Left ventricle myocardium superior (tissue), 1 donor: ENCODE results near the gene NAP1L4. TPM values are rescaled to one million over a fixed set of nuclear protein-coding genes. Genes with fewer than 3 reads are reported as not detected.

ENCODE experiments used
- ATAC-seq: fragments of 200-7000 bp; cut with Tn5 transposase; one replicate; pipeline ENCODE4 v1.9.1; 2020; ENCODE audit warnings: mild to moderate bottlenecking, moderate library complexity
- DNase-seq: peaks from one replicate; pipeline ENCODE4 v3.0.0-alpha.2; 2020
- intact Hi-C: fragments of 100-400 bp; cut with micrococcal nuclease; formaldehyde crosslinking; loops from one replicate; pipeline ENCODE4 v1.11.0; 2022
- total RNA-seq: library from RNA; stranded (reverse); fragmentation: NEBNext Ultra II Directional; extraction: Animal tissue kit (Norgen Biotek cat#: 25700); gene quantifications from one replicate; pipeline ENCODE4 v1.2.1, GENCODE V29; 2021
- donor health status: DM: no; HTN: yes; CAD: no; lungs with severe emphysema.

NAP1L4 gene
- total RNA-seq, 1 donor from 2014 or later: 173 TPM

- peak; percentile 93 for ATAC-seq
- intact Hi-C loops: no loop called here
- peak; percentile 96 for DNase-seq
Observed at GRCh38 chr11:2901854-2902783, 90.0 kb downstream of the NAP1L4 start.

DNA sequence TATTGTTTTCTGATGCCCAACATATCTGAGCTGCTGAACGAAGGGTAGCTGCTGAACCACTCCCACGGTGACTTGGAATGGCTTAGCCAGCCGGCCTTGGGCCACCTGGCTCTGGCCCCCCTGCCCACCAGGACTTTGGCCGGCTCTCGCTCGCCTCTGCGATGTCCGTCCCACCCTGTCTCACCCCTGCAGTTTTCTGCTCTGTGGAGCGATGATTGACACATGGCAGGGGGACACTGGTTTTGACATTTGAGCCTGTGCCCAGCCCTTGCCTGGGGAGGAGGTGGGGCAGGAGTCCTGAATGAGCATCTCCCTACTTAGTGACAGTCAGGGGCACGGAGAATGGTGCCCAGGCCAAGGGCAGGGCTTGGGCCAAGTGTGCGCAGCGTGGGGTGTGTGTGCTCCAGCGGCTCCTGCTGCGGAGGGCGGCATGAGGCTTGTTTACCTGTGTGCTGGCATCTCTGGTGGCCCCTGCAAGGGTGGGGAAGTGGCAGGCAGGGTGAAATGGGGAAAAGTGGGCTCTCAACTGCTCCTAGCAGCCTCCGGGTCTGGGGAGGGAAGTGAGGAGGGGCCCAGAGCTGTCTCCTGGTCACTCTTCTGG lies 90.8 kb downstream of the NAP1L4 start:
- intact Hi-C loops: no loop called here
- ATAC-seq (peak; percentile 4), DNase-seq (no peak)

- intact Hi-C loops: no loop called here
- DNase-seq: peak; percentile 62
- ATAC-seq: no peak
Observed at GRCh38 chr11:2899080-2899783, 92.9 kb downstream of the NAP1L4 start.

DNA sequence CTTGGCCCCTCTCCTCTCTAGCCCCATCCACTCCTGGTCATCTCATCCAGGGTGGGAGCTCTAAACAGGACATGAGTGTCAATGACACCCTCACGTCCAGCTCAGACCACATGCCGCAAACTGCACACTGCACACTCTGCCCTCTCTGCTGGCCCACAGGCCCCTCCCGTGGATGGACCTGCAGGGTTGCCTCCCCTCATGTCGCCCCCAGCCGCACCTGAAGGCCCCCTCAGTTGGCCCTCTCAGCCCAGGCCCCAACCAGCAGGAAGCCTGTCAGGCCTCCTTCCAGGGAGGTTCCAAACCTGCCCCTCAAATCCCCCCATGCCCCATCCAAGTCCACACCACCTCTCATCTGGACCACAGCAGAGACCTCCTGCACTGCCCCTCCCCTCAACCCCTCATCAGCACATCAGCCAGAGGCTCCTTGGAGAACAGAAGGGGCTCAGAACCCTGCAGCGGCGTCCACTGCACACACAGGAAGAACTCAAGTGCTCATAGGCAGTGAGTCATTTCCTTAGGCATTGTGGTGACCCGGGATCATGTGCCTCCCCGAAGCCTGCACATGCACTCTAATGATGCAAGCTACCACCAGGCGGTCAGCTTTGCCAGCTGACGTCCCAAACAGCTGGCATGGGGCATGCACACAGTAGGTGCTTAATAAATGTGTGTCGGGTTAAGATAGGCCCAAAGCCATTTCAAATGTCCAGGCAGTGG lies 93.6 kb downstream of the NAP1L4 start:
- intact Hi-C loops: no loop called here
- DNase-seq (peak; percentile 64), ATAC-seq (peak; percentile 21)

DNA sequence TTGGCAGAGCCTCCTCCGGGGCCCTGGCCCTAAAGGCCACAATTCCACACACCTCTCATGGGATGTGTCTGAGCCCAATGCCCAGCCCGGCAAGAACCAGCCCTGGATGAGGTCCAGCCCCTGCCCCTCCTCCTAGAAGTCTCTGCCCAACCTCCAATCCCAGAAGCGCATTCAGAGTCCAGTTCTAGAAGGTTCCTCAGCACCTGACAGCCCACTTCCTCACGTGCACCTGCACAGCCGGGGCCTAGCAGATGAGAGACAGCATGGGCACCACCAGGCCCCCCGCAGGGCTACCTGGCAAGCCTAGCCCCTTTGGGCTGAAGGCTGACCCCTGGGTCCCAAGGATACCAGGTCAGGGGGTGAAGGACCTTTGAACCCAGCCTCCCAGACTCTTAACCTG lies 95.1 kb downstream of the NAP1L4 start:
- no peak for ATAC-seq
- DNase-seq: no peak
- intact Hi-C loops: no loop called here

DNA sequence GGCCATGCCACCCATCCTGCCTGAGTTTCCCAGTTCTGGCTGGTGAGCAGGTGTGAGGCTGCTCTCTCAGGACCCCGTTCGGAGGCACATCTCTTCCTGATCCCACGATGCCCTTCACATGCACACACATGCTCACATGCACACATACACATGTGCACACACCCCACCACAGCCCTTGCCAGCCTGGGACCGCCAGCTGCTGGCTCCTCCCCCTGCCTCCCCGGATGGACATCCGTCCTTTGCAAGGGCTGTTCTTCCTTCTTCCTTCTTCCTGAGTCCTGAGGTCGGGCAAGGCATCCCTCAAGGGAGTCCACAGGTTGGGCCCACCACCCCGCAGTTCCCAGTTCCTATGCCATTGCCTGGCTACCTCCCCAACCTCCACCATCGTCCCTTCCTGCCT lies 96.1 kb downstream of the NAP1L4 start:
- ATAC-seq (no peak), DNase-seq (no peak)
- intact Hi-C loops: no loop called here

Other genes starting within 250 kb of the NAP1L4 start
- 42.0 TPM for gene CDKN1C, start 106.6 kb downstream of the NAP1L4 start, total RNA-seq
- gene PHLDA2, start 62.9 kb downstream of the NAP1L4 start, total RNA-seq: 0.99 TPM
- gene CARS1, start 65.1 kb upstream of the NAP1L4 start, total RNA-seq: 12.4 TPM
- gene OSBPL5, start 173.0 kb upstream of the NAP1L4 start, total RNA-seq: 15.9 TPM
- not detected for gene MRGPRG, start 226.5 kb upstream of the NAP1L4 start, total RNA-seq
- 0.42 TPM for gene MRGPRE, start 240.1 kb upstream of the NAP1L4 start, total RNA-seq